ENCODE data around the gene MRPL37.

The MRPL37 gene

DNA sequence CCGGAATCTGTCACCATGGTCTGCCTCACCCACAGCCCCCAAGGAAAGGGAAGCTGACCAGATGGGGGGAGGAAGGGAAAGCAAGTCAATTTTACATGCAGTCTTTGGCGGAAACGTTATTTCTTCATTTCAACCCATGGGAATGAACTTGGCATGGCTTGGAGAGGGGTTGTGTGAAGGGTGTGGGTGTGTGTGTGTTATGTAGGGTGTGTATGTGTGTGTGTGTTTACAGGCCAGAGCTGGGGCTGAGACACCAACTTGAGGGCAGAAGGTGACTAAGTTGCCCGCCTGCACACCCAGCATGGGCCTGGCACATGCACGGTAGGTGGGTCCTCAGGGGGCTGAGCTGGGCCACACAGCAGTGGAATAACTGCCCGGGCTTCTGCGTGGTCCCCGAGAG lies 65.2 kb downstream of the MRPL37 start:
- TF ChIP-seq ZNF384 (IDR thresholded peaks at IDR 0.05) (no peak), FOXA1 (IDR thresholded peaks at IDR 0.05) (no peak)
- TF ChIP-seq, protein P1, sequence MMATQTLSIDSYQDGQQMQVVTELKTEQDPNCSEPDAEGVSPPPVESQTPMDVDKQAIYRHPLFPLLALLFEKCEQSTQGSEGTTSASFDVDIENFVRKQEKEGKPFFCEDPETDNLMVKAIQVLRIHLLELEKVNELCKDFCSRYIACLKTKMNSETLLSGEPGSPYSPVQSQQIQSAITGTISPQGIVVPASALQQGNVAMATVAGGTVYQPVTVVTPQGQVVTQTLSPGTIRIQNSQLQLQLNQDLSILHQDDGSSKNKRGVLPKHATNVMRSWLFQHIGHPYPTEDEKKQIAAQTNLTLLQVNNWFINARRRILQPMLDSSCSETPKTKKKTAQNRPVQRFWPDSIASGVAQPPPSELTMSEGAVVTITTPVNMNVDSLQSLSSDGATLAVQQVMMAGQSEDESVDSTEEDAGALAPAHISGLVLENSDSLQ (IDR thresholded peaks at IDR 0.05): no peak
- no peak for DNase-seq (ENCODE audit: extremely low spot score)
- POLR2A ChIA-PET: no interaction called here
- CTCF ChIA-PET: interaction anchor here (1.7 kb wide), 1 partner anchor 10 kb away, joined by 6 read pairs; no protein-coding TSS in a partner anchor

DNA sequence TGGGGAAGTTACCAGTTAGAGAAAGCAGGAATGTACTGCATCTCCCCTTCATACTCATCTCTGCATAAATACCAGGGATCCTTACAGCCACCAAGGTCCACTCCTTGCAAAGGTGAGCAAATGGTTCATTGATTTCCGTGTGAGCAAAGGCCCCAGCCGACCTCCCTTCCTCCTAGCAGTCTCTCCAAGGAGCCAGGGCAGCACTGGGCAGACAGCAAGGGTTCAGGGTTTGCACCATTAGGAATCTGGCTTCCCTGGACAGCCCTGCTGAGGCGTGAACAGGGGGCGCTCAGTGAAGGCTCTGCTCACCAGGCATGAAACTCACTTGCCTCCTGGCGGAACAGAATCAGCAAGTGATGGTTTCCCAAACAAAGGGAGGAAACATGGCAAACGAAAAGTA lies 65.7 kb downstream of the MRPL37 start:
- ChIA-PET CTCF (no interaction called here), POLR2A (interaction anchor here (1.1 kb wide), 1 partner anchor 29 kb away, joined by 4 read pairs; no protein-coding TSS in a partner anchor)
- TF ChIP-seq LEF1 (IDR thresholded peaks at IDR 0.05; ENCODE audit: borderline replicate concordance): no peak
- TF ChIP-seq TARDBP (IDR thresholded peaks at IDR 0.05): no peak
- no peak for TF ChIP-seq BHLHE40 (IDR thresholded peaks at IDR 0.05; ENCODE audit: borderline replicate concordance)
- no peak for DNase-seq (ENCODE audit: extremely low spot score)

DNA sequence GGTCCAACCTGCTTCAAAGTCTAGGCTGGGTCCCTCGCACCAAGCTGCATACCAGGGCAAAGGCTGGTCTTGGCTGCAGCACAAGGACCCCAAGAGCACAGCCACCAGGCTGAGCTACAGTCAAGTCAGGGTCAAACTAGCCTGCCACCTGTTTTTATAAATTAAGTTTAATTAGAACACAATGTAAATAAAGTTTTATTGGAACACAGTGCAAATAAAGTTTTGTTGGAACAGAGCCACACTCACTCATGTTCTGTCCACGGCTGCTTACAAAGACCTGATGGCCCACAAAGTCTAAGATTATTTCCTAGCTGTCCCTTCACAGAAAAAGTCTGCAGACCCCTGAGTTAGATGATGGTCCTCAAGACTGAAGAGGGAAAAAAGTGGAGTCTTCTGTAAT lies 66.2 kb downstream of the MRPL37 start:
- ChIA-PET CTCF (no interaction called here), POLR2A (interaction anchor here (1.1 kb wide), 1 partner anchor 29 kb away, joined by 4 read pairs; no protein-coding TSS in a partner anchor)
- TF ChIP-seq CTBP1 (IDR thresholded peaks at IDR 0.05; ENCODE audit: borderline replicate concordance): no peak
- no peak for TF ChIP-seq SP1 (IDR thresholded peaks at IDR 0.05)
- no peak for TF ChIP-seq HDGF (IDR thresholded peaks at IDR 0.05; ENCODE audit: borderline replicate concordance)
- no peak for TF ChIP-seq BHLHE40 (IDR thresholded peaks at IDR 0.05; ENCODE audit: borderline replicate concordance)
- TF ChIP-seq, protein P1 (IDR thresholded peaks at IDR 0.05): no peak
- TF ChIP-seq FOXK2 (IDR thresholded peaks at IDR 0.05): no peak
- no peak for TF ChIP-seq ARNT (IDR thresholded peaks at IDR 0.05)
- TF ChIP-seq FOXM1 (IDR thresholded peaks at IDR 0.05; ENCODE audit: borderline replicate concordance): no peak
- no peak for TF ChIP-seq L3MBTL2 (conservative IDR thresholded peaks at IDR 0.05)
- no peak for TF ChIP-seq ZNF384 (IDR thresholded peaks at IDR 0.05)
- TF ChIP-seq LEF1 (IDR thresholded peaks at IDR 0.05; ENCODE audit: borderline replicate concordance): no peak
- DNase-seq (ENCODE audit: extremely low spot score): no peak

DNA sequence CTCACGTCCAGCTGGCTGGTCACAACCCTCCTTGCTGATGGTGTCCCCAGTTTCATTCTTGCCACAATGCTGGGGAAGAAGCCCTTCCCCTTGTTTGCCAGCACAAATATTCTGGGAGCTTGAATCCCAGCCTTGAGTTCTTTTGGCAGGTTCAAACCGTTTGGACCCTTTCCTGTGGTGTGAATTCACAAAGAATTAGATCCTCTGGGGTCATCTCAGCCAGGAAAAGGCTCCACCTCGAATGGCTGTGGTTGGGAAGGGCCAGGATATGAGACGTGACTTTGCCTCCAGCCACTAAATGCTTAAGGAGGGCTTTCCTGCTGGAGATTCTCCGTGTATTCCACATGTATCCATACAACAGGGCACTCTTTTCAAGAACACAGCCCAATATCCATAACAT lies 66.9 kb downstream of the MRPL37 start:
- ChIA-PET CTCF (no interaction called here), POLR2A (interaction anchor here (1.1 kb wide), 1 partner anchor 28 kb away, joined by 4 read pairs; no protein-coding TSS in a partner anchor)
- DNase-seq (ENCODE audit: extremely low spot score): no peak
- TF ChIP-seq SP1 (IDR thresholded peaks at IDR 0.05): no peak
- no peak for TF ChIP-seq CTBP1 (IDR thresholded peaks at IDR 0.05; ENCODE audit: borderline replicate concordance)
- no peak for TF ChIP-seq TARDBP (IDR thresholded peaks at IDR 0.05)
- TF ChIP-seq LEF1 (IDR thresholded peaks at IDR 0.05; ENCODE audit: borderline replicate concordance): no peak
- TF ChIP-seq FOXA1 (IDR thresholded peaks at IDR 0.05): no peak
- TF ChIP-seq SUZ12 (IDR thresholded peaks at IDR 0.05): no peak
- no peak for TF ChIP-seq L3MBTL2 (conservative IDR thresholded peaks at IDR 0.05)
- TF ChIP-seq ARNT (IDR thresholded peaks at IDR 0.05): no peak
- no peak for TF ChIP-seq ELF4 (IDR thresholded peaks at IDR 0.05)
- TF ChIP-seq NFRKB (IDR thresholded peaks at IDR 0.05): no peak
- TF ChIP-seq ZNF384 (IDR thresholded peaks at IDR 0.05): no peak
- TF ChIP-seq FOXK2 (IDR thresholded peaks at IDR 0.05): no peak
- TF ChIP-seq BHLHE40 (IDR thresholded peaks at IDR 0.05; ENCODE audit: borderline replicate concordance): no peak
- TF ChIP-seq, protein P1 (IDR thresholded peaks at IDR 0.05): no peak
- no peak for TF ChIP-seq HDGF (IDR thresholded peaks at IDR 0.05; ENCODE audit: borderline replicate concordance)
- no peak for TF ChIP-seq FOXM1 (IDR thresholded peaks at IDR 0.05; ENCODE audit: borderline replicate concordance)

All from HEK293T (cell line).